Activated naive CD4-positive, alpha-beta T cell (primary cell): ENCODE data around the gene ZNF41.
A peak's percentile ranks its signal among the peaks of the same experiment; 100 is the strongest.
"Not testable (repeated sequence)": the region's sequence is repeated elsewhere in the genome, so short reads cannot be mapped to it uniquely, and the experiment has no call there.

Experiments used
- DNase-seq, 4 experiments: peaks; one replicate each; lab custom pipeline; 2025; lab: John Stamatoyannopoulos, UW

Gene ZNF41

DNA sequence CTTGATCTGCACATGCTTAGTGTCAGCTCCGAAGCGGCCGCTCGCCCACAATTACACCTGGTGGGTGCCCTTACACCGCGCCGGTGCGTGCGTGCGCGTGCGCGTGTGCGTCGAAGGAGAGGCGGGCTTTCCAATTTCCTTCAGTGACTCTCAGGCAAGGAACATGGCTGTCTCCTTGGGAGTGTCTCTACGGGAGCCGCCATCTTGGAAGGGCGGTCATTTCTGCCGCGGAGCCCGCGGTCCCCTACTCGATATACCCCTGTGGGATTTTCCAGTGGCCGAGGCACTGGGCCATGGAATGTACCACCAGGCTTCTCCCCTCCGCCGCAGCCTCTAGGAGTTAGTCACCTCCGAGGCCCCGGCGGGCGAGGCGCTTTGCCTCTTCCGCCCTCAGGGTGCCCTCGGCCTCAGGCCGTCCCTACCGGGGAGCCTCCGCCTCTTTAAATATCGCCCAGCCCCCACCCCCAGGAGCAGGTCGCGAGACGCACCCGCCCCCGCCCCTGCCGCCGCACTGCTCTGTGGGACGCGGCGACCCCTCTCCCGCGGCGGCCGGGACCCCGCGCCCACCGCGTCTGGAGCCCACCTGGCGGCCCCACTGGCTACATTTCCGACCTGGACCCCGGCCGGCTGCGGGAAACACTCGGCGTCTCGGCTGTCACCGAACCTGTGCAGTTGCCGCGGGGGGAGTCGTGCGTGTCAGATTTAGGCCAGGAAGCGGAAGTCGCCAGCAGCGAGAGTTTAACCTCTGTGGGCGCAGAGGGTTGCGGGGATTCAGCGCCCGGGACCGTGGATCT, at the start of gene ZNF41:
Gene ZNF41, minus strand, starts transcription at position 711 of the 794 bp plus-strand sequence. CDS start 15,741 bp downstream, outside the sequence.
- DNase-seq: peak; percentile 45 to 68 (median 54)

- DNase-seq: no peak
Measured at GRCh38 chrX:47530049-47530448, 47.0 kb upstream of the ZNF41 start.

GRCh38 chrX:47529548-47529947, 46.5 kb upstream of the ZNF41 start:
- DNase-seq: no peak

DNA sequence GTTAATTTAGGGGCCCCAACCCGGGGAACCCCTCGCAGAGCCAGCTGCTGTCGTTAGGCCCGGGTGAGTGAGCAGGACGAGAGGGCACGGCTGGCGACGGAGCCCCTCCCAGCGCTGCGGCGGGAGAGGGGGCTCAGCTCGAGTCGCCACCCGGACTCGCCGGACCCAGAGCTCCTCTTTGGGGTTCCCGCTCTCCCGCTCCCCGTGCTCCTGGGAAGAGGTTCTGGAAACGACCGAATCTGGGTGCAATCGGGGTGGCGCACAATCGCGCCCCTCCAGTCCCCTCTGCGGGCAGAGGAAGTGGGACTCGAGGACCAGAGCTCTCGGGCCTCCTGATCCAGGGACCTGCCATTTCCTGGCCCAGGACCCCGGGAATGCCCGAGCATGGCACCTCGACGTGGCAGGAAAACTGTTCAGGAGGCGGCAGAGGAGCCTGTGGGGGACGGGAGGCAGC, 40.7 kb upstream of the ZNF41 start:
- no peak for DNase-seq

DNA sequence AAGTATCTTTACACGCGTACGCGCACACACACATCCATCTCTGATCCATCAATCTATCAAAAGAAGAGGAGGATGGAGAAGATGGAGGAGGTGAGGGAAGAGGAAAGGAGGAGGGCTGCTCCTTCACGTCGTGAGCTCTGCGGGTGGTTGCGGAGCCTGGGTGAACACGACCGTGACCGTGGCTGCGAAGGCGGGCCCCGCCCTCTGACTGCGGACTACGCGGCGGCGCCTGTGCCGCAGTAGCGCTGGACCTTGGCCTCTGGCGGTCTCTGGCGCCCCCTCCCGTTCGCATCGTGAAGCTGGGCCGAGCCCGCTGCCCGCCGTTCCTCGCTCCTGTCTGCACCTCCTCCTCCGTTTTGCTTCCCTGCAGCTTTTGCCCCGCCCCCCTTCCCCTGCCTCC, 40.3 kb upstream of the ZNF41 start:
- DNase-seq: peak; percentile 40 to 72 (median 56)

DNA sequence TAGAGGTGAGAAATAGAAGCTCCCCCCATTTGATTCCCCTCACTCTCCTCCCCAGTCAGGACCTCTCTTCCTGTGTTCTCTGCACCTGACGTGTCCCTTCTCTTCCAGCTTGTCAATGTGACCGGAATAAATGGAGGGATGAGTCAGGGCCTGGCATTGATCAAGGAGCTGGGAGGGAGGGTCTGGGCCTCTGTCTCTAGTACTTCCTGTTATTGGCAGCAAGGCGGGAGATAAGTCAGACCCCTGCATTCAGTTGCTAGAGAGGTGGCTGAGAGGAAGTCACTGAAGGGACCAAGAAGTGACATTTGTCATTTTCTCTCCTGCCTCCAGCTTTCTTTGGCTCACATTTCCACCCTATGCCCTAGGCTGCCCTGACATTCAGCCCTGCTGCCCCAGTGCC, 35.1 kb upstream of the ZNF41 start:
- no peak for DNase-seq

- no peak for DNase-seq
Measured at GRCh38 chrX:47515941-47516665, 33.1 kb upstream of the ZNF41 start.

DNA sequence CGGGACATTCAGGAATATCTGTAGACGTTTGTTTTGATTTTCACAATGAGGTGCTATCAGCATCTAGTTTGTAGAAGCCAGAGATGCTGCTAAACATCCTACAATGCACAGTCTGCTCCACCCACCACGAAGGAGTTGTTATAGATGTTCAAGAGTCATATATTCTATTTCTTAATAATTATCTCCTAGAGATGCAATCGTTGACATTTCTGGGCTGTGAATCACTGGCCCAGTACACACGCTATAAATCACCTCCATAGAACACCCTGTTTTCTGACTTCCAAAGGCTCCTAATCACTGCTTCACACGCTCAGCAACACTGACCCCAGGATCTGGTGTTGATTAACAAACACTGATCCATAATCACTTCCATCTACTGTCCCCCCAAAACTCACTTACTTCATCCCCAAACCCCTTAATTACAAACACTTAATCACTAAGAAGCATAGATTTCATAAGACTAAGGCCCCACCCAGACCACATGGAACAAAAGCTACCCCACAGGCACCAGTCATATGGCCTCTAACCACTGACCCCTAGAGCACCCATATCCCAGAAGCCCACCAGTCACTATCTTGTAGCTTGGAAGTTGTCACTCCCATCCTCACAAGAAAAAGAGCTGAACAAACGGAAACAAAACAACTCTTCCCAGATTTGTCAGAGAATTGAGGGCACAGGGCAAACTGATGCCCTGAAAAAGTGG, 31.7 kb upstream of the ZNF41 start:
- DNase-seq: no peak

GRCh38 chrX:47513034-47513965, 30.3 kb upstream of the ZNF41 start:
- peak in 1 of 4 experiments; percentile 6 for DNase-seq

- DNase-seq: not testable (repeated sequence)
Measured at GRCh38 chrX:47512383-47512782, 29.4 kb upstream of the ZNF41 start.

GRCh38 chrX:47507153-47507867, 24.3 kb upstream of the ZNF41 start:
- no peak for DNase-seq

GRCh38 chrX:47503151-47503550, 20.1 kb upstream of the ZNF41 start:
- no peak for DNase-seq

- no peak for DNase-seq
Measured at GRCh38 chrX:47502316-47503125, 19.5 kb upstream of the ZNF41 start.

- no peak for DNase-seq
Measured at GRCh38 chrX:47501226-47502074, 18.4 kb upstream of the ZNF41 start.

DNA sequence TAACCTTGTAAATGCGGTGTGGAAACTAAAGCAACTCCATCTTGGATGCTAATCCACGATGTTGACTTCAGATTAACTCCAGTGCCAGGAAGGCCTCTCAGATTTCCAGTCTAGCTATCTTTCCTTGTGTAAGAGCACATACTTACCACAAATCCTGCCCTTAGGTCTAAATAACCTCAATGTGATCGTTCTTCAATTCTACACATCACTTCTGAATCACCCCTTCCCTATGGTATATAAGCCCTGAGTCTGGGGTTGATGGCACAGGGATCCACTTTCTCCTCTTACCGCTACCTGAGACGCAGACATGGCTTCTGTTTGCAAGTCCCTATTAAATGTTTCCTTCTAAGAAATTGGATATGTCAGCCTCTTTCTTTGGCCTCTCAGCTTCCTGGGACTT, 17.5 kb upstream of the ZNF41 start:
- DNase-seq: no peak

DNA sequence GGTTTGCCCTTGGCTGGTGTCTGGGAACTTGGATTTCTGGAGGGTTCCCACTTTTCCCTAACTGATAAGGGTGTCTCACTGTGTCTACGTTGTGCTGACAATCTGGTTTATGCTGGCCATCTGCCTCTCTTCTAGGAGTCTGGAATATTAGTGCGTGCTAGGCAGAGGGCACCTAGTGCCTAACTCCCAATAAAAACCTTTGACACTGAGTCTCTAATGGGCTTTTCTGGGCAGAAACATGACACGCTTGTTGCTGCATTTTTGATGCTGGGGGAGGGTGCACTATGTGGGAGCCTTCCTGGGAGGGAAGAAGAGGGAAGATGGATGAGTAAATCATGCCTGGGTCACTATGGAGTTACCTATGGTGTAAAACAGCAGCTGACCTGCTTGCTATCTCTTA, 16.3 kb upstream of the ZNF41 start:
- DNase-seq: no peak

GRCh38 chrX:47498411-47498810, 15.4 kb upstream of the ZNF41 start:
- DNase-seq: no peak

DNA sequence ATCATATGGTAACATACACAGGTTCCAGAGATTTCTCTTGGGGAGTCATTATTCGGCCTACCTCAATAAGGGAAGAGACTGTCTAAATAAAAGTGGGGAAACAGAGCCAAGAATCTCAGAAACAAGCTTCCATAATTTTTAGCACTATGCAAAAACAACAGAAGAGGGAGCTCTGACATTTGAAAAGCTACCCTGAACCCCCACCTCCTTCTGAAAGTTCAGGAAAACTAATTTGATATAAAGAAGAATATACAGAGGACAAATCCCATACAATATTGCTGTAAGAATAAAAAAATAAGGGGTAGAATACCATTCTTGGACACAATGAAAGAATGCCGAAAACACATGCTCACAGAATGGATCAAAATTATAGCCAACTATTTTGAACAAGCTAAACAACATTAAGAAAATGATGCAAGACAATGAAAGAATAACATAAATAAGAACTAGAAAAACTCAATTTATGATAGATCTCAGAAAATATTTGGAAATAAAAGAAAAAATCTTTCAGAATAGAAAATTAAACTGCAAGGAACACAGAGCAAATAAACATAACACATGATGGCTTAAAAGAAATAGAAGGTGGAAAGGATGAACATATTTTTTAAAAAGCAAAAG, 14.4 kb upstream of the ZNF41 start:
- DNase-seq: no peak

DNA sequence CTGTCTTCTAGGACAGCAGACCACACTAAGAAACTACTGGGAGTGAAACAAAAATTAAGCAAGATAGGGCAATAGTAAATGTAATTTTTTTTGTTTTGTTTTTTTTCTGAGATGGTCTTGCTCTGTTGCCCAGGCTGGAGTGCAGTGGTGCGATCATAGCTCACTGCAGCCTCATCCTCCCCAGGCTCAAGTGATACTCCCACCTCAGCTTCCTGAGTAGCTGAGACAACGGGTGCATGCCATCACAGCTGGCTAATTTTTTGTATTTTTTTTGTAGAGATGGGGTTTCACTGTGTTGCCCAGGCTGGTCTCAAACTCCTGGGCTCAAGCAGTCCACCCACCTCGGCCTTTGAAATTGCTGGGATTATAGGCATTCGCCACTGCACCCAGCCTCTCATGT, 9.1 kb upstream of the ZNF41 start:
- DNase-seq: not testable (repeated sequence)
